ENCODE results near the gene PARD3. TPM values are rescaled to one million over a fixed set of nuclear protein-coding genes. Genes with fewer than 3 reads are reported as not detected.

Gene PARD3
- total RNA-seq, 4 donors from 2014 or later: 42.6 to 63.6 (median 55.2) TPM

- WGBS, 2 donors: 82 to 85% methylated on average over 3 of the region's 3 CpGs
- H3K27me3 ChIP-seq: no peaks in the 10 kb centered on the region
- H3K36me3 ChIP-seq: no peaks in the 10 kb centered on the region
- DNase-seq (ENCODE audit: low spot score in 2 of 2): no peak
- H3K27ac ChIP-seq: no peak overlapping the region
- TF ChIP-seq, protein P1, sequence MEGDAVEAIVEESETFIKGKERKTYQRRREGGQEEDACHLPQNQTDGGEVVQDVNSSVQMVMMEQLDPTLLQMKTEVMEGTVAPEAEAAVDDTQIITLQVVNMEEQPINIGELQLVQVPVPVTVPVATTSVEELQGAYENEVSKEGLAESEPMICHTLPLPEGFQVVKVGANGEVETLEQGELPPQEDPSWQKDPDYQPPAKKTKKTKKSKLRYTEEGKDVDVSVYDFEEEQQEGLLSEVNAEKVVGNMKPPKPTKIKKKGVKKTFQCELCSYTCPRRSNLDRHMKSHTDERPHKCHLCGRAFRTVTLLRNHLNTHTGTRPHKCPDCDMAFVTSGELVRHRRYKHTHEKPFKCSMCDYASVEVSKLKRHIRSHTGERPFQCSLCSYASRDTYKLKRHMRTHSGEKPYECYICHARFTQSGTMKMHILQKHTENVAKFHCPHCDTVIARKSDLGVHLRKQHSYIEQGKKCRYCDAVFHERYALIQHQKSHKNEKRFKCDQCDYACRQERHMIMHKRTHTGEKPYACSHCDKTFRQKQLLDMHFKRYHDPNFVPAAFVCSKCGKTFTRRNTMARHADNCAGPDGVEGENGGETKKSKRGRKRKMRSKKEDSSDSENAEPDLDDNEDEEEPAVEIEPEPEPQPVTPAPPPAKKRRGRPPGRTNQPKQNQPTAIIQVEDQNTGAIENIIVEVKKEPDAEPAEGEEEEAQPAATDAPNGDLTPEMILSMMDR (IDR thresholded peaks at IDR 0.05): no peak
- TF ChIP-seq EP300 (IDR thresholded peaks at IDR 0.05) (no peak), POLR2A (IDR thresholded peaks at IDR 0.05) (no peak)
- no peak overlapping the region for H3K4me3 ChIP-seq
- H3K9me3 ChIP-seq: no peaks in the 10 kb centered on the region
- peaks cover 0 to 10% (median 0%) of the 10 kb centered on the region in 4 donors for H3K4me1 ChIP-seq
Observed at GRCh38 chr10:34288634-34289033, 526.5 kb downstream of the PARD3 start.

DNA sequence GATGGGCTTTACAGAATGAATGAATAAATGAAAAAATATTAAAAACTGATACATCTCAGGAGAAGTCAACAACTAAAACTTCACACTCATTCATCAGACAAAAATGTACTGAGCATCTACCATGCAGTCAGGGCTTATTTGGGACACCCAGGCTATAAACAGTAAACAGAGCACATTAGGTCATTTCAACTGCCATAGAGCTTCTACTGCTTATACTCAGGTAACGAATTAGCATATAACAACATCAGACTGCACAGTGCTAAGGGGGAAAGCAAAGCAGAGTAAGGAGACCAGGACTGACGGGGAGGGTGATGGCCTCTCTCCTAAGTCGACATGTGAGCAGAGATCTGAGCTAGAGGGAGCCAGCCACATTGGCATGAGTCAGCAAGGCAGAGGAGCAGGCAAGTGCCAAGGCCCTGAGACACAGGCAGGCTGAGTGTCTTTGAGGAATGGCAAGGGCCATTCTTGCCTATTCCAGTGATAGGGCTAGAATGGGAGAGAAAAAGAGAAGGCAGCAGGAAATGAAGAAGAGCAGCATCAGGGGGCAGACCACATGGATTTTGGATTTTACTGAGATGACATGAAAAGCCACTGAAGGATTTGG lies 528.9 kb downstream of the PARD3 start:
- peaks cover 0 to 25% (median under 1%) of the 10 kb centered on the region in 4 donors for H3K4me1 ChIP-seq
- H3K9me3 ChIP-seq: no peaks in the 10 kb centered on the region
- no peak for DNase-seq (ENCODE audit: low spot score in 2 of 2)
- no peak overlapping the region for H3K27ac ChIP-seq
- 83 to 84% methylated on average over 3 of the region's 3 CpGs for WGBS, 2 donors
- H3K27me3 ChIP-seq: no peaks in the 10 kb centered on the region
- H3K4me3 ChIP-seq: no peak overlapping the region
- H3K36me3 ChIP-seq: no peaks in the 10 kb centered on the region
- TF ChIP-seq POLR2A (IDR thresholded peaks at IDR 0.05) (no peak), EP300 (IDR thresholded peaks at IDR 0.05) (no peak)
- TF ChIP-seq, protein P1 (IDR thresholded peaks at IDR 0.05): no peak

DNA sequence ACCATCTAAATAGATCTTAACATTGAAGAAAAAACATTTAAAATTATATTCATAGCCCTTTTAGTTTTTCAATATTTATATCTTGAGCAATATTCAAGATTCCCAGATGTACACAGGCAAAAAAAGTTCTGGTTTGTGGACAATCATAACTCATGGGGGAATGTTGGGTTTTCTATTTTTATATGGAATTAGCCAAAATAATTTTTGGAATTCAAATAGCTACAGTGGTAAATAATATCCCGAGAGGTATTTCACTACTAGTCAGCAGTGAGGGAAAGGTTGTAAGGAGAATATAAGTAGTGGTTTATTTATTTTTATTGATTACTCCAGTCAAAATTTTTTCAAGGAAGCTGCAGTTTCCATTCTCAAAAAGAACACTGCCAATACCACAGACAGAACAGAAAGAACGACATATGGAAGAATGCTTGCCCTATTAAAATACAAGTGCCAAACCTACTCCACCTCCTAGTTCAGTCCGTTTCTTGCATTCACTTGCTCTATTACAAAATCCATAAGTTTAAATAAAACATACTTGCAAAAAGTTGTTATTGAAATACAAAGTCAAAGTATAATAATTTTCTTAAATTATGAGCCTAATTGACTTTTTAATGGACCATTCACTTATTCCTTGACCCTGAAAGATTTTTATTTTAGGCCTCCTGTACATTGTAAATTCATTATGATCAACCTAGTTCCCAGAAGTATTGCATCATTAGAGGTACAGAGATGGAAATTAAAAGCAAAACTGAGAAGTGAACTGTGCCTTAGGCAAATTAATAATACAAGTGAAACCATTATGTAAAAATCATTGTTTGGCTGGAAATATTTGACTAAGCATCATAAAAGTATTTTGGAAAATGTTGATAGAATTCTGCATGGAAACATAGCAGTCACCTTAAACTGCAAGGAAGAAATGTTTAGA lies 533.2 kb downstream of the PARD3 start:
- DNase-seq (ENCODE audit: low spot score in 2 of 2): no peak
- Histone ChIP-seq H3K27me3 (no peaks in the 10 kb centered on the region), H3K27ac (peak overlapping the region in 3 of 4 donors; percentile 38 to 83 (median 63)), H3K9me3 (no peaks in the 10 kb centered on the region), H3K36me3 (no peaks in the 10 kb centered on the region), H3K4me3 (no peak overlapping the region), H3K4me1 (peaks cover 0 to 24% (median 2%) of the 10 kb centered on the region in 4 donors)
- 70 to 76% methylated on average over 3 of the region's 3 CpGs for WGBS, 2 donors
- TF ChIP-seq POLR2A (IDR thresholded peaks at IDR 0.05) (no peak), EP300 (IDR thresholded peaks at IDR 0.05) (no peak)
- TF ChIP-seq, protein P1 (IDR thresholded peaks at IDR 0.05): no peak

DNA sequence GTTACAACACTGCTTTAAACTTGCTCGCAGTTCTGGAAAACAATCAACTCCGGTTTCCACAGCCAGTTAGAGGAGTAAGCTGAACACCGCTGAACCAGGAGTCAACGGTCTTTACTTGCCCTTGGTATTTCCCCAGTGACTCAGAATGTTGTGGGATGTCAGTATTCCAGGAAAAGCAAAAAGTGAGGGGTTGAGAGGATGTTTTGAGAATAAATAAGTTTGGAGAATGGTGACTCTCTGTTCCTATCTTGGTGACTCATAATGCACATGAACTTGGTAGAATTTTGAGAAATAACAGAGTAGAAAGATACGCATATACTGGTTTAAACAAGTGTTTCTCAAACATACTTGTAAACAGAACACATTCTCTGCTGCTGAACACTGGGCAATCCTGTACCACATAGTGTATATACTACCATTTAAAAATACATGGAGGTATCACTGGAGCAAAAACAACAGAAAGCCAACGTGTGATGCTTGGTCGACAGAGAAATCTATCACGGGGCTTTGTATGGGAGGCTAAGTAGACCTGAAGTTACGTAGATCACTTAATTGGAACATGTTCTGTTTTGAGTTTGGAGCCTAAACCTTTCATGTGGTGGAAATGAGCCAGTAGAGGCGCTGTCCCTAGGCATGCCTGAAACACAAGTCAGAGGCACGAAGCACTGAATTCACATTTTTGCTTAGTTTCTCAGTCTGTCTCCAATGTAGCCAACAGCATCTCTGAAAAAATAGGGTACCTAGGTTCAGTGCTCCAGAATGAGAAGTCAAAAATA lies 534.3 kb downstream of the PARD3 start:
- peak in 1 of 2 donors; percentile 76 for DNase-seq (ENCODE audit: low spot score in 2 of 2)
- TF ChIP-seq EP300 (IDR thresholded peaks at IDR 0.05) (peak; percentile 68 to 90), POLR2A (IDR thresholded peaks at IDR 0.05) (no peak)
- TF ChIP-seq, protein P1 (IDR thresholded peaks at IDR 0.05): no peak
- H3K4me1 ChIP-seq: peaks cover 0 to 25% (median 2%) of the 10 kb centered on the region in 4 donors
- H3K27ac ChIP-seq: peak overlapping the region; percentile 11 to 83 (median 50)
- no peak overlapping the region for H3K4me3 ChIP-seq
- WGBS, 2 donors: 59 to 61% methylated on average over 11 of the region's 11 CpGs
- no peaks in the 10 kb centered on the region for H3K9me3 ChIP-seq
- no peaks in the 10 kb centered on the region for H3K36me3 ChIP-seq
- no peaks in the 10 kb centered on the region for H3K27me3 ChIP-seq
